Neural progenitor cell (in vitro differentiated cells): ENCODE data around the gene NOXA1. TPM values are rescaled to one million over a fixed set of nuclear protein-coding genes. Genes with fewer than 3 reads are reported as not detected.

Source experiments
- DNase-seq: peaks from one replicate; pipeline ENCODE4 v3.0.0-alpha.2; 2016; ENCODE audit warnings: low spot score
- H2AFZ ChIP-seq: fragments of 200-600 bp; sonication (generic); replicated peaks from 2 replicates; pipeline ENCODE4 v1.6.1; 2016; ENCODE audit warnings: antibody characterized with exemption
- H3F3A ChIP-seq: fragments of 200-600 bp; sonication (generic); 2 replicates; pipeline ENCODE4 v1.6.1; 2016; ENCODE audit warnings: antibody characterized with exemption, low read depth
- H3K27ac ChIP-seq: fragments of 200-600 bp; sonication (generic); 2 replicates; pipeline ENCODE4 v1.5.1; 2016; ENCODE audit warnings: mild to moderate bottlenecking
- H3K27me3 ChIP-seq: fragments of 200-600 bp; sonication (generic); 2 replicates; pipeline ENCODE4 v1.6.1; 2016; ENCODE audit warnings: mild to moderate bottlenecking, moderate library complexity
- H3K36me3 ChIP-seq: fragments of 200-600 bp; sonication (generic); 2 replicates; pipeline ENCODE4 v1.5.1; 2016
- H3K4me1 ChIP-seq: fragments of 200-600 bp; sonication (generic); 2 replicates; pipeline ENCODE4 v1.6.1; 2016; ENCODE audit warnings: mixed run types
- H3K4me2 ChIP-seq: fragments of 200-600 bp; sonication (generic); 2 replicates; pipeline ENCODE4 v1.6.1; 2016
- H3K4me3 ChIP-seq: fragments of 200-600 bp; sonication (generic); 2 replicates; pipeline ENCODE4 v1.5.1; 2016
- H3K79me2 ChIP-seq: fragments of 200-600 bp; sonication (generic); 2 replicates; pipeline ENCODE4 v1.6.1; 2016; ENCODE audit warnings: low read depth
- H3K9ac ChIP-seq: fragments of 200-600 bp; sonication (generic); 2 replicates; pipeline ENCODE4 v1.6.1; 2016
- H3K9me3 ChIP-seq: fragments of 200-600 bp; sonication (generic); 2 replicates; pipeline ENCODE4 v1.5.1; 2016; ENCODE audit warnings: low read depth
- H4K20me1 ChIP-seq: fragments of 200-600 bp; sonication (generic); 2 replicates; pipeline ENCODE4 v1.6.1; 2016; ENCODE audit warnings: low read depth
- H3K27ac Mint-ChIP-seq: 3 replicates; pipeline ENCODE4 v1.8.0; 2021; ENCODE audit warnings: mixed read lengths
- H3K27me3 Mint-ChIP-seq: 2 replicates; pipeline ENCODE4 v1.8.0; 2022; ENCODE audit warnings: low read depth, mild to moderate bottlenecking, inconsistent platforms, moderate library complexity, mixed read lengths; ENCODE audit not compliant: insufficient read depth
- H3K36me3 Mint-ChIP-seq: 3 replicates; pipeline ENCODE4 v1.8.0; 2021; ENCODE audit warnings: mixed read lengths
- H3K4me1 Mint-ChIP-seq: 3 replicates; pipeline ENCODE4 v1.8.0; 2021; ENCODE audit warnings: mixed read lengths
- H3K4me3 Mint-ChIP-seq: 3 replicates; pipeline ENCODE4 v1.8.0; 2021; ENCODE audit warnings: mild to moderate bottlenecking, moderate library complexity, mixed read lengths
- H3K9me3 Mint-ChIP-seq: 3 replicates; pipeline ENCODE4 v1.8.0; 2020; ENCODE audit warnings: mixed read lengths
- CTCF ChIP-seq: fragments of 200-600 bp; sonication (generic); IDR thresholded peaks from 2 replicates; pipeline ENCODE4 v1.5.1; 2017; ENCODE audit warnings: antibody characterized with exemption, mild to moderate bottlenecking
- EZH2 ChIP-seq: fragments of 200-600 bp; sonication (generic); IDR thresholded peaks from 2 replicates; pipeline ENCODE4 v1.6.1; 2017; ENCODE audit warnings: antibody characterized with exemption, mild to moderate bottlenecking, moderate library complexity
- EZH2phosphoT487 ChIP-seq: fragments of 200-600 bp; sonication (generic); IDR thresholded peaks from 2 replicates; pipeline ENCODE4 v1.6.1; 2017; ENCODE audit warnings: antibody characterized with exemption
- total RNA-seq: library from RNA; depleted of rRNA; stranded (reverse); fragments of >200 nt; gene quantifications from 2 replicates; pipeline ENCODE4 v1.2.3, GENCODE V29; 2015; ENCODE audit warnings: low replicate concordance

NOXA1 gene
- total RNA-seq, 1 donor from 2014 or later = 0.39 TPM

GRCh38 chr9:137423514-137424291 is 510 bp downstream of the NOXA1 start:
- peaks cover 14% of the 10 kb centered on the region for H3F3A ChIP-seq
- H3K36me3 ChIP-seq = no peaks in the 10 kb centered on the region
- no peak overlapping the region for H3K27ac Mint-ChIP-seq
- peaks cover 5% of the 10 kb centered on the region for H3K4me1 ChIP-seq
- peaks cover 6% of the 10 kb centered on the region for H4K20me1 ChIP-seq
- no peak for DNase-seq
- peaks cover 32% of the 10 kb centered on the region for H3K79me2 ChIP-seq
- peaks cover 8% of the 10 kb centered on the region for H3K27me3 Mint-ChIP-seq
- H3K4me3 ChIP-seq = peak overlapping the region; percentile 87
- H3K9me3 Mint-ChIP-seq = peaks cover 3% of the 10 kb centered on the region
- peak overlapping the region; percentile 77 for H3K4me3 Mint-ChIP-seq
- H3K27me3 ChIP-seq = peaks cover 32% of the 10 kb centered on the region
- no peak overlapping the region for H3K27ac ChIP-seq
- no peak overlapping the region for H3K9ac ChIP-seq
- no peaks in the 10 kb centered on the region for H3K9me3 ChIP-seq
- peaks cover 7% of the 10 kb centered on the region for H3K4me1 Mint-ChIP-seq
- no peaks in the 10 kb centered on the region for H3K36me3 Mint-ChIP-seq
- peak; percentile 42 for TF ChIP-seq EZH2
- peak; percentile 1 for TF ChIP-seq CTCF
- TF ChIP-seq EZH2phosphoT487 = no peak
- peak overlapping the region; percentile 96 for H2AFZ ChIP-seq
- H3K4me2 ChIP-seq = peak overlapping the region; percentile 82

GRCh38 chr9:137426018-137426681 is 3.0 kb downstream of the NOXA1 start:
- H3K4me1 Mint-ChIP-seq = peaks cover 7% of the 10 kb centered on the region
- peaks cover 12% of the 10 kb centered on the region for H3K79me2 ChIP-seq
- no peaks in the 10 kb centered on the region for H3K9me3 ChIP-seq
- H3K4me3 Mint-ChIP-seq = no peak overlapping the region
- H3K9ac ChIP-seq = no peak overlapping the region
- H3K27me3 ChIP-seq = peaks cover 32% of the 10 kb centered on the region
- H3F3A ChIP-seq = peaks cover 14% of the 10 kb centered on the region
- peaks cover 8% of the 10 kb centered on the region for H3K27me3 Mint-ChIP-seq
- H3K4me1 ChIP-seq = peaks cover 5% of the 10 kb centered on the region
- TF ChIP-seq EZH2phosphoT487 (no peak), CTCF (no peak), EZH2 (no peak)
- H3K27ac ChIP-seq = no peak overlapping the region
- no peaks in the 10 kb centered on the region for H3K36me3 Mint-ChIP-seq
- no peaks in the 10 kb centered on the region for H3K36me3 ChIP-seq
- no peak overlapping the region for H3K27ac Mint-ChIP-seq
- no peak overlapping the region for H2AFZ ChIP-seq
- no peak overlapping the region for H3K4me3 ChIP-seq
- peaks cover 3% of the 10 kb centered on the region for H3K9me3 Mint-ChIP-seq
- no peak overlapping the region for H3K4me2 ChIP-seq
- peaks cover 6% of the 10 kb centered on the region for H4K20me1 ChIP-seq
- DNase-seq = no peak

GRCh38 chr9:137427454-137428310 is 4.5 kb downstream of the NOXA1 start:
- Histone ChIP-seq H2AFZ (no peak overlapping the region), H3K79me2 (no peaks in the 10 kb centered on the region), H3K9me3 (no peaks in the 10 kb centered on the region), H4K20me1 (no peaks in the 10 kb centered on the region), H3K9ac (no peak overlapping the region), H3K27me3 (peaks cover 25% of the 10 kb centered on the region), H3K4me1 (no peaks in the 10 kb centered on the region), H3K4me2 (no peak overlapping the region), H3F3A (peaks cover 11% of the 10 kb centered on the region), H3K4me3 (no peak overlapping the region), H3K27ac (no peak overlapping the region), H3K36me3 (no peaks in the 10 kb centered on the region)
- H3K27ac Mint-ChIP-seq = no peak overlapping the region
- no peak overlapping the region for H3K4me3 Mint-ChIP-seq
- TF ChIP-seq CTCF (no peak), EZH2phosphoT487 (no peak), EZH2 (no peak)
- no peak for DNase-seq
- no peaks in the 10 kb centered on the region for H3K9me3 Mint-ChIP-seq
- peaks cover 8% of the 10 kb centered on the region for H3K27me3 Mint-ChIP-seq
- no peaks in the 10 kb centered on the region for H3K36me3 Mint-ChIP-seq
- H3K4me1 Mint-ChIP-seq = no peaks in the 10 kb centered on the region
